GM18519 (cell line): ENCODE measurements around the gene GPBP1.
"Not testable (repeated sequence)": the region's sequence is repeated elsewhere in the genome, so short reads cannot be mapped to it uniquely, and the experiment has no call there.

ENCODE experiments used
- ATAC-seq: cut with Tn5 transposase; IDR thresholded peaks from one replicate; pipeline ENCODE4 v1.9.1; 2021; ENCODE audit warnings: mild to moderate bottlenecking, moderate library complexity; ENCODE audit not compliant: unreplicated experiment, low FRiP score

Gene GPBP1

DNA sequence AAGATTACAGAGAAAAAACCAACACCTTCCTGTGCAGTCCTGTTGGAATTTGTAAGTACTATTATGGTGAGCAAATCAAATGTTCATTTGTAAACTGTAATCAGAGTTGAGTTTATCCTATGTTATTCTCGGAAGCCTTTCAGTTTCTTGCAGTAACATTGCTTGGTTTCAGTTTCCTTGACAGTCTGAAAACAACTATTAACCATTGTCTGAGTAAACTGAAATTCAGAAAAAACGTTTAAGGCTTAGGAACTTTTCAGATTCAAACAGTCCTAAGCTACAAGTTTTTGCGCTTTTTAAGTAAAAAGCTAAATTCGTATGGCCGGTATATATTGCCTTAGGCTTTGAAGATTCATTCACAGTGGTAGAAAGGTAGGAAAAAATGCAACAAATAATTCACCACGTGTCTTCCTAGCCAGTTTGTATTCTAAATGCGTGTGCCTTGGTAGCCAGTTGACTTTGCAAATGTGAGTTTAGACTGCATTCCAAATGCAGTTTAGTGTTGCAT is 2.5 kb downstream of the GPBP1 start:
- ATAC-seq: no peak

DNA sequence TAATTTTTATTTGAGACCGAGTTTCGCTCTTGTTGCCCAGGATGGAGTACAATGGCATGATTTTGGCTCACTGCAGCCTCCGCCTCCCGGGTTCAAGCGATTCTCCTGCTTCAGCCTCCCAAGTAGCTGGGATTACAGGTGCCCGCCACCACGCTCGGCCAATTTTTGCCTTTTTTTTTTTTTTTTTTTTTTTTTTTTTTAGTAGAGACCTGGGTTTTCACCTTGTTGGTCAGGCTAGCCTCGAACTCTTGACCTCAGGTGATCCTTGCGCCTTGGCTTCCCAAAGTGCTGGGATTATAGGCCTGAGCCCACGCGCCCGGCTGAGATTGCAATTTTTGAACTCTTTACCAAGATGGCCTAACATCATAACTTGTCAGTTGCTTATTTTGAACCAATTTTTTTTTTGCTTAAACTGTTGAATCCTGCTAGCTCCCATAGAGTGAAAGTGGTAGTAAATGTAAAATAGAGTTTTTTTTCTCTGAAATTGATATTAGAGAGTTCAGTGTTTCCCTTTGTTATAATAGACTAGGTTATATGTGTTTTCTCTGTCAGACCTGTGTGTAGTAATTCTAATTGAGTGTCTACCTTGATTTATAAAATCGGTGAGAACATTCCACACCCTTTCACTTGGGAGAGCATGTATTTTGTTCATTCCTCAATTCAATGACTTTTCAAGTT is 3.8 kb downstream of the GPBP1 start:
- no peak for ATAC-seq

DNA sequence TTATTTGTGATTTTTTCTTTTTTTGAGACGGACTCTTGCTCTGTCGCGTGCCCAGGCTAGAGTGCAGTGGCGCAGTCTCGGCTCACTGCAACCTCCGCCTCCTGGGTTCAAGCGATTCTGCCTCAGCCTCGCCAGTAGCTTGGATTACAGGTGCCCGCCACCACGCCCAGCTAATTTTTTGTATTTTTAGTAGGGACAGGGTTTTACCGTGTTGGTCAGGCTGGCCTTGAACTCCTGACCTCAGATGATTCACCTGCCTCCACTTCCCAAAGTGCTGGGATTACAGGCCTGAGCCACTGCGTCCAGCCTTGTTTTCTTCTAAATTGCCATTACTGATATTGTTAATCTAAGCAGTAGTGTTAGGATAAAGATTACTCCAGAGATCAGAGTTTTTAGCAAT is 4.4 kb downstream of the GPBP1 start:
- ATAC-seq: not testable (repeated sequence)

DNA sequence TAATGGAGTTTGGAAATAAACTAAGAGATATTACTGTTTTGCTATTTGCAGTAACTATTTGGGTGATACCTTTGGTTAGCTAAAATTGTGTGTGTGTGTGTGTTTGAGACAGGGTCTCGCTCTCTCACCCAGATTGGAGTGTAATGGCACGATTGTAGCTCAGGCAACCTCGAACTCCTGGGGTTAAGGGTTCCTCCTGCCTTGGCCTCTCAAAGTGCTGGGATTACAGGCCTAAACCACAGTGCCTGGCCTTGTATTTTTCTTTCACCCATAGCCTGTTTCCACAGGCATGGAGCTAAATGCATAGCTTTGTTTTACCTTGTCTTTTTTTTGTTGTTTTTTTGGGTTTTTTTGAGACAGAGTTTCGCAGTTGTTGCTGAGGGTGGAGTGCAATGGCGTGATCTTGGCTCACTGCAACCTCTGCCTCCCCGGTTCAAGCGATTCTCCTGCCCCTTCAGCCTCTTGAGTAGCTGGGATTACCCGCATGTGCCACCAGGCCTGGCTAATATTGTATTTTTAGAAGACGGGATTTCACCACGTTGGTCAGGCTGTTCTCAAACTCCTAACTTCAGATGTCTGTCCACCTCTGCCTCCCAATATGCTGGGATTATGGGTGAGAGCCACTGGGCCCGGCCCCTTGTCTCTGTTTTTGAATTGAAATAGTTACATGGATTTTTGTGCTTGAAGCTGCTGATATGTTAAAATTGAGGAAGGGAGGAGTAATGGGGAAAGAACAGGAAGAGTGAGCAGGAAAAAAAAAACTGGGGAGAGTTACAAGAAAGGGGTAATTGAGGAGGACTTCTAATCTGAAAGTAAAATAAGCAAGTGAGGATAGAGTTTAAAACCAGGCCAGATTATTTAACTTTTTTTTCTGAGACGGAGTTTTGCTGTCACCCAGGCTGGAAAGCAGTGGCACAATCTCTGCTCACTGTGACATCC is 5.7 kb downstream of the GPBP1 start:
- no peak for ATAC-seq

DNA sequence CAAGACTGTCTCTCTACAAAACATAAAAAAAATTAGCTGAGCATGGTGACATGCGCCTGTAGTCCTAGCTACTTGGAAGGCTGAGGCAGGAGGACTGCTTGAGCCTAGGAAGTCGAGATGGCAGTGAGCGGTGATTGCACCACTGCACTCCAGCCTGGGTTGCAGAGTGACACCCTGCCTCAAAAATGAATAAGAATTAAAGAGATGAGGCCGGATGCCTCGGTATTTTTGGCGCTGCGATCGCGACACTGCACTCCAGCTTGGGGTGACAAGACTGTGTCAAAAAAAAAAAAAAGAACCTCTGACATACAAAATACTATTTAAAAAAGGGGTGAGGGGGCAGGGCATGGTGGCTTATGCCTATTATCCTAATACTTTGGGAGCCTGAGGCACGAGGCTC is 7.3 kb downstream of the GPBP1 start:
- no peak for ATAC-seq

DNA sequence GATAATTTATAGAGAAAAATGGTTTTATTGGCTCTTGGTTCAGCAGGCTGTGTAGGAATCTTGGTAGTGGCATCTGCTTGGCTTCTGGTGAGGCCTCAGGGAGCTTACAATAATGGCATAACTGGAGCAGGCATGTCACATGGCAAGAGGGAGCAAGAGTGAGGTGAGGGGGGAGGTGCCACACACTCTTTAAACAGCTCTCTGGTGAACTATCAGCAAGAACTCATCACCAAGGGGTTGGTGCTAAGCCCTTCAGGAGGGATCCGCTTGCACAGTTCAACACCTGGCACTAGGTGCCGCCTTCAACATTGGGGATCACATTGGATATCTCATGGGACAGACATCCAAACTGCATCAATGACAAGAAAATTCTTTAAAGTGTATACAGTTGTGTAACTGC is 10.5 kb downstream of the GPBP1 start:
- ATAC-seq: no peak

DNA sequence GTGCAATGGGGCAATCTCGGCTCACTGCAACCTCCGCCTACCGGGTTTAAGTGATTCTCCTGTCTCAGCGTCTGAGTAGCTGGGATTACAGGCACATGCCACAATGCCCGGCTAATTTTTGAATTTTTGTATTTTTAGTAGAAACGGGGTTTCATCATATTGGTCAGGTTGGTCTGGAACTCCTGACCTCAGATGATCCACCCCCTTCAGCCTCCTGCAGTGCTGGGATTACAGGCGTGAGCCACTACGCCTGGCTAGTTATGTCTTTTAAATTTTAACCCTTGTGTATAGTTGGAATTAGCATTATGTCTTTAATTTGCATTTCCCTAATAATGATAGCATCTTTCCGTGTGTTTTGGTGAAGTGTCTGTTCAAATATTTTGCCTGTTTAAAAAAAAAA is 11.5 kb downstream of the GPBP1 start:
- no peak for ATAC-seq

DNA sequence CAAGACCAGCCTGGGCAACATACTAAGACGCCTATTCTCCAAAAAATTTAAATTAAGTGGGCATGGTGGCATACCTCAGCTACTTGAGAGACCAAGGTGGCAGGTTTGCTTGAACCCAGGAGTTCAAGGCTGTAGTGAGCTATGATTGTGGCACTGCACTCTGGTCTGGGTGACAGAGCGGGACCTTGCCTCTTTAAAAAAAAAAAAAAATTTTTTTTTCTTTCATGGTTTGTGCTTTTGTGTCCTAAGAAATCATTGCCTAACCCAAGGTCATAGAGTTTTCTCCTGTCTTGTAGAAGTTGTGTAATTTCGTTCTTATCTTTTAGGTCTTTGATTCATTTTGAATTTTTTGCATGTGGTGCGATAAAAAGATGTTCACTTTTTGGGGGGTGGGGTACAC is 12.3 kb downstream of the GPBP1 start:
- no peak for ATAC-seq

DNA sequence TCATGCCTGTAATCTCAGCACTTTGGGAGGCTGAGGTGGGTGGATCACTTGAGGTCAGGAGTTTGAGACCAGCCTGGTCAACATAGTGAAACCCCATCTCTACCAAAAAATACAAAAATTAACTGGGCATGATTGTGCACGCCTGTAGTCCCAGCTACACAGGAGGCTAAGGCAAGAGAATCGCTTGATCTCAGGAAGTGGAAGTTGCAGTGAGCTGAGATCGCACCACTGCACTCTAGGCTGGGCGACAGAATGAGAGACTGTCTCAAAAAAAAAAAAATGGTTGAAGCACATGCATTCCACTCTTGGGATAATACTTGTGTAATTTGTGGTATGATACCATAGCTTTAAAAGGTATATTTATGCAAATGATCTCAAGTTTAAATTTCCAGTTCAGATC is 14.1 kb downstream of the GPBP1 start:
- ATAC-seq: not testable (repeated sequence)

DNA sequence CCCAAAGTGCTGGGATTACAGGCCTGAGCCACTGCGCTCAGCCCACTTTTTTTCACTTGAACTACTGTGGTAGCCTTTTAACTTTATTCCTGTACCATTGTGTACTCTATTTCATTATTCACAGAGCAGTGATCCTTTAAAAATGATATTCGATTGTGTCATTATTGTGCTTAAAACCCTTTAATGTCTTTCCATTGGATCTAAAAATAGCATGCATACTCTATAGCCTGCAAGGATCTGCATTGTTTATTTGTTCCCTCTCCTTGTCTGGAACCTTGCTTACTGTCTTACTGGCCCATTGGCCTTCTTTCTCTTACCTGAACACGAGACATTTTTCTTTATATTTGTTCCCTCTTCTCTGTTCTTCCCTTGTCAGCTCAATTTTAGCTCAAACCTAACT is 15.7 kb downstream of the GPBP1 start:
- ATAC-seq: no peak

DNA sequence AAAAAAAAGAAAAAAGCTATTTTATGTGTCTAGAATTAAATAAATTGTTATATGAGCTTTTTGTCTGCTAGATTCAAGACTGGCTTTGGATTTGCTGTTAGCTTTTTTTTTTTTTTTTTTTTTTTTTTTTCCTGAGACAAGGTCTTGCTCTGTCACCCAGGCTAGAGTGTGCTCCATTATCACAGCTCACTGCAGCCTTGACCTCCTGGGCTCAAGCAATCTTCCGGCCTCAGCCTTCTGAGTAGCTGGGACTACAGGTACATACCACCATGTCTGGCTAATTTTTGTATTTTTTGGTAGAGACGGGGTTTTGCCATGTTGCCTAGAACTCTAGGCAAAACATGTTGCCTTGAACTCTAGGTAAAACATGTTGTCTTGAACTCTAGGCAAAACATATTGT is 16.7 kb downstream of the GPBP1 start:
- no peak for ATAC-seq

DNA sequence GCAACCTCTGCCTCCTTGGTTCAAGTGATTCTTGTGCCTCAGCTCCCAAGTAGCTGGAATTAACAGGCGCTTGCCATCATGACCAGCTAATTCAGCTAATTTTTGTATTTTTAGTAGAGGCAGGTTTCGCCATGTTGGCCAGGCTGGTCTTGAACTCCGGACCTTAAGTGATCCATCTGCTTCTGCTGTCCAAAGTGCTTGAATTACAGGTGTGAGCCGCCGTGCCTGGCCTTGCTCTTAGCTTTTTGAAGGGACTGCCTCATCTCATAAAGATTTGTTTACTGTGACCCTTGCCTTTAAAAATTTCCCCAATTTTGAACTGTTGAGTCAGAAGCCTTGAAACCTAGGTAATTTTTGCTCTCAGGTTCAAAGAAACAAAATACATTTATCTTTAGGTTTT is 17.3 kb downstream of the GPBP1 start:
- ATAC-seq: no peak

DNA sequence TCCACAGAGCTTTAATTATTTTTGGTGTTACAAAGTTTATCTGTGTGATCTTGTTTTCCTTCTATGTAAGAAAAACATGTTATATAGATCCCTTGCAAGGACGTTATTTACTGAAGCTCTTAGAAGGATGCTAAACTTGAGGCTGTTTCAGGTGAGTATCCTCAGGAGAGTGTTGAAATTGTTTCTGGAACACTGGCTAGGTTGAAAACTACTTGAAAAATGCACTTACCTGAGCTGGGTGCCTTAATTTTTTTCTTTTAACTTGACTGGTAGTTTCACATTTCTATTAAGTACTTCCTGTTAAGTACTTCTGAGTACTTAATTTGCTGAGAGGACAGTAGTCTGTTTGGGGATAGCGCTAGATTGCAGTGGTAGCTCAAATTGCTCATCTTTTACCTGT is 18.1 kb downstream of the GPBP1 start:
- ATAC-seq: no peak

DNA sequence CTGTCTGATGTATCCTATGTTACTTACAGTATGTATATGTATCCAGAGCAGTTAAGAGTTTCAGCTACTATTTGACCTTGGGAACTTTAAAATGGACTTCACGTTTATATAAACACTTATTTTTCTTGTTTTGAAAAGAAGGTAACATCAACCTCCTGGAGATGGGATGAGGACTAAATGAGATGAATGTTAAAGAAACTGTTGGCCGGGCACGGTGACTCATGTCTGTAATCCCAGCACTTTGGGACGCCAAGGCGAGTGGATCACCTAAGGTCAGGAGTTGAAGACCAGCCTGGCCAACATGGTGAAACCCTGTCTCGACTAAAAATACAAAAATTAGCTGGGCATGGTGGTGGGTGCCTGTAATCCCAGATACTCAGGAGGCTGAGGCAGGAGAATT is 19.0 kb downstream of the GPBP1 start:
- ATAC-seq: not testable (repeated sequence)

DNA sequence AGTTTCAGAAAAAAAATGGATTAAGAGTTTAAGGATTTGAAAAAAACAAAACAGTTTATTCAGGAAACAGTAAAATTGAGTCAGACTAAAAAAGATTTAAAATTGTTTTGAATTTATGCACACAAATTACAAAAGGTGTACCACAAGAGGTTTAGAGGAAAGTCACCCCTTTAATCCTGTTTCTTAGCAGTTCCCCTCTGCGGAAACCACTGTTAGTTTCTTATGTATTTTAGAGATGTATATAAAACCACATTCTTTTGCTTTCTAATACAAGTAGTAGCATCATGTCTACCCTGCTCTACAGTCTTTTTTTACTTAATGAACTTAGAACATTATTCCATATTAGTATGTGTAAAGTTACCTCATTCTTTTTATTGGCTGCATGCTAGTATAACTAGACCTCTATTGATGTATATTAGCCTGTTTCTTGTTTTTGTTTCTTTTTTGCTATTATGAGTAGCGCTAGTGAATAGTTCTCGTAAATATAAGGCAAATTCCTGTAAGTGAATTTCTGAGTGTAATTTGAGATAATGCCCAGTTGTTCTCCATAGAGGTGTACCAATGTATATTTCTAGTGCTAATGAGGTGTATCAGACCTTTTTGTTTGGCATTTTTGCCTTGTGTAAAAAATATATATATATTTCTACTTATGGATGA is 20.0 kb downstream of the GPBP1 start:
- ATAC-seq: no peak

DNA sequence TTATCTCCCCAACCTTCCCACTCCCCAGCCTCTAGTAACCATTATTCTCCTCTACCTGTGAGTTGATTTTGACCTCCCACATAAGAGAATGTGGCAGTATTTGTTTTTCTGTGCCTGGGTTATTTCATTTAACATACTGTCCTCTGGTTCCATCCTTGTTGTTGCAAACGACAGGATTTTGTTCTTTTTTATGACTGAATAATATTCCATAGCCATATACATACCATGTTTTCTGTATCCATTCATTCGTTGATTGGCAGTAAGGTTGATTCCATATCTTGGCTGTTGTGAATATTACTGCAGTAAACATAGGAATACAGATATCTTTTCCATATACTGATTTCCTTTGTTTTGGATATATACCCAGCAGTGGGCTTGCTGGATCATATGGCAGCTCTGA is 20.8 kb downstream of the GPBP1 start:
- ATAC-seq: no peak

DNA sequence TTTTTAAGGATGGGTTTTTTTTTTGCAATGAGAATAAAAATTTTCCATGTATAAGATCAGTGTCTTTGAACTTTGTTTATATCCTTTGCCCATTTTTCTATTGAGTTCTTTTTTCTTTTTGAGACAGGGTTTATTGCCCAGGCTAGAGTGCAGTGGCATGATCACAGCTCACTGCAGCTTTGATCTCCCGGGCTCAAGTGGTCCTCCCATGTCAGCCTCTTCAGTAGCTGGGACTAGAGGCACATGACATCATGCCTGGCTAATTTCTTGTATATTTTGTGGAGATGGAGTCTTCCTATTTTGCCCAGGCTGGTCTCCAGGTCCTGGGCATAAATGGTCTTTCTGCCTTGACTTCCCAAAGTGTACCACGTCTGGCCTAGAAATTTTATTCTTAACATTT is 21.2 kb downstream of the GPBP1 start:
- ATAC-seq: no peak

DNA sequence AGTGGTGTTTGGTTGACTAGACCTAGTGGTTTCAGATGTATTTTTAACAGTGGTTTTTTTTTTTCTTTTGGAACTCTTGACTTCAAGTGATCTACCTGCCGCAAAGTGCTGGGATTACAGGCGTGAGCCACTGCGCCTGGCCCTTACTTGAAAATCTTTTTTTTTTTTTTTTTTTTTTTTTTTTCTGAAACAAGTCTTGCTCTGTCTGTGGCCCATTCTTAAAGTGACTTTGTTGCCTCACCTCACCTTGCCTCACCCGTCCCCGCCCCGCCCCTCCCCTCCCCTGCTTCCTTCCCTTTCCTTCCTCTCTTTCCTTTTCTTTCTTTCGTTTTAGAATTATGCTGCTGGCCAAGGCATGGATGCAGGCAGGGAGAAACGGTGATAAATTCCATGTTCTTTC is 26.0 kb downstream of the GPBP1 start:
- no peak for ATAC-seq

DNA sequence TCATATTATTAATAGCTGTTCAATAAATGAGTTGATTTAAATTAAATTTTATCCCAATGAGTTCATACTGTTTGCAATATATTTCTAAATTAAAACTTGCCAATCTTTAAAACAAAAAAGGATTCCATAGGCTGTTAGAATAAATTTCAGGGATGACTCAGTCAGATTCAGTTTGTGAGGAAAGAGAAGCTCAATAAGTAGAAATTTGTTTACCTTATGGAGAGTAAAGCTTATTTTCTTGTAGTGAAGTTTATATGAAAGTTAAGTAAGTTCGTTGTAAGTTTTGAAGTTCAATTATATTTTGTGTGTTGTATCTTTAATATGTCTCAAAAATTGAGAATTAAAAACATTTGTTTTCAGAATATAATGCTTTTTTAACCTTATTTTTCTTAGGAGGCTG is 29.0 kb downstream of the GPBP1 start:
- no peak for ATAC-seq

DNA sequence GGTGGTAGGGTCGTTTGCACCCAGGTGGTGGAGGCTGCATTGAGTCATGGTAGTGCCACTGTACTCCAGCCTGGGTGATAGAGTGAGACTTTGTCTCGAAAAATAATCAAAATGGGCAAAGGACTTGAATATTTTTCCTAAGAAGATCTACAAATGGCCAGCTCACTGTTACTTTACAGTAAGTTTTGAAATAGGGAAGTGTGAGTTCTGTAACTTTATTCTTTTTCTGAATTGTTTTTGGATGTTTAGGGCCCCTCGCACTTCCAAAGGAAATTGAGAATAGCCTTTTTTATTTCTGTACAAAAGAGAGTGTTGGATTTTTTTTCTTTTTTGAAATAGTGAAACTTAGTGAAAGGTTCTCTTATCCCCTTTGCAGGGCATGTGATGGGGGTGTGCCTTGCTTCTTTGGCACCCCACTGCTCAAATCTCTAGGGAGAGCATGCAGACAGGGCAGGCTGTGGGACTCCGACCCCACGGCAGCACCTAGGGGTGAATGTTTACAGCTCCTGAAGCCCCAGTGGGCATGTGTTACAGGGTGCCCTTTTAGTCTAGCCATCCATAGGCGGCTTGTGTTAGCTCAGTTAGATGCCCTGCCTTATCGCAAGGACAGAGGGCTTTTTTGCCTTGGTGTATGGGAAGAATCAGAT is 33.3 kb downstream of the GPBP1 start:
- no peak for ATAC-seq

DNA sequence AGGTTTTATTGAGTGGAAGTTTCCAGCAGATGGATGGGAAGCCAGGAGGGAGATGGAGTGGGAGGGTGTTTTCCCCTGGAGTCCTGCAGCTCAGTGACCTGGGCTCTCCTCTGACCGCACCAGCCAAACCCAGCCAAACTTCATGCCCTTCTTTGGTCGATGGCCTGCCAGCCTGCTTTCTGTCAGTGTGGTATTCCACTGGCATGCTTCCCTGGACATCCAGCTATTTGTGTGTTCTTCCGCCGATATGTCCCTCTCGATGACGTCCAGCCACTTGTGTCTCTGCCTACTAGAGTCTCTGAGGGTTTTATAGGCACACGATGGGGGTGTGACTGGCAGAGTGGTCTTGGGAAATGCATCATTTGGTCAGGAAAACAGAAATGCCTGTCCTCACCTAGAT is 33.8 kb downstream of the GPBP1 start:
- ATAC-seq: no peak
